Osteoblast (primary cell): ENCODE data around the gene KRTAP10-4. TPM values are rescaled to one million over a fixed set of nuclear protein-coding genes. Genes with fewer than 3 reads are reported as not detected.

Experiments
- DNase-seq: peaks from one replicate; pipeline ENCODE4 v3.0.0; 2011; ENCODE audit warnings: low spot score, mixed read lengths; ENCODE audit not compliant: insufficient read length; ENCODE audit errors: missing footprints
- H2AFZ ChIP-seq: 2 replicates; pipeline ENCODE4 v1.6.0; 2011; ENCODE audit warnings: mild to moderate bottlenecking, low read length
- H3K27ac ChIP-seq: 2 replicates; pipeline ENCODE4 v1.5.1; 2011; ENCODE audit warnings: mild to moderate bottlenecking, low read depth, low read length, moderate library complexity
- H3K27me3 ChIP-seq: 2 replicates; pipeline ENCODE4 v1.6.0; 2012; ENCODE audit warnings: mild to moderate bottlenecking, control low read depth, inconsistent platforms, low read length, moderate library complexity; ENCODE audit not compliant: insufficient read depth
- H3K36me3 ChIP-seq: 2 replicates; pipeline ENCODE4 v1.5.1; 2011; ENCODE audit warnings: mild to moderate bottlenecking, low read length, control low read depth, moderate library complexity; ENCODE audit not compliant: insufficient read depth
- H3K4me1 ChIP-seq: 2 replicates; pipeline ENCODE4 v1.5.1; 2011; ENCODE audit warnings: mild to moderate bottlenecking, low read length, control low read depth, moderate library complexity; ENCODE audit not compliant: insufficient read depth
- H3K4me2 ChIP-seq: 2 replicates; pipeline ENCODE4 v1.6.0; 2011; ENCODE audit warnings: mild to moderate bottlenecking, low read length; ENCODE audit not compliant: insufficient read depth
- H3K4me3 ChIP-seq: fragments of 200-600 bp; sonication (generic); 3 replicates; pipeline ENCODE4 v1.5.1; 2012; ENCODE audit warnings: mild to moderate bottlenecking, low read length, inconsistent platforms; ENCODE audit not compliant: insufficient read depth
- H3K79me2 ChIP-seq: 2 replicates; pipeline ENCODE4 v1.6.0; 2012; ENCODE audit warnings: mild to moderate bottlenecking, low read length, control low read depth, inconsistent platforms; ENCODE audit not compliant: insufficient read depth
- H3K9me3 ChIP-seq: 2 replicates; pipeline ENCODE4 v1.5.1; 2011; ENCODE audit warnings: low read depth, low read length, control low read depth
- H4K20me1 ChIP-seq: 2 replicates; pipeline ENCODE4 v1.6.0; 2012; ENCODE audit warnings: mild to moderate bottlenecking, low read length, control low read depth; ENCODE audit not compliant: insufficient read depth
- total RNA-seq: library from RNA; depleted of rRNA; stranded (reverse); fragments of >200 nt; gene quantifications from 2 replicates; pipeline ENCODE4 v1.2.3, GENCODE V29; 2012
- TF ChIP-seq, protein P1 (sequence below): IDR thresholded peaks from 2 replicates; pipeline ENCODE4 v1.5.1; 2011; ENCODE audit warnings: mild to moderate bottlenecking, low read depth, low read length, moderate library complexity; ENCODE audit errors: extremely low read depth

KRTAP10-4 gene
- total RNA-seq, 1 donor: not detected

DNA sequence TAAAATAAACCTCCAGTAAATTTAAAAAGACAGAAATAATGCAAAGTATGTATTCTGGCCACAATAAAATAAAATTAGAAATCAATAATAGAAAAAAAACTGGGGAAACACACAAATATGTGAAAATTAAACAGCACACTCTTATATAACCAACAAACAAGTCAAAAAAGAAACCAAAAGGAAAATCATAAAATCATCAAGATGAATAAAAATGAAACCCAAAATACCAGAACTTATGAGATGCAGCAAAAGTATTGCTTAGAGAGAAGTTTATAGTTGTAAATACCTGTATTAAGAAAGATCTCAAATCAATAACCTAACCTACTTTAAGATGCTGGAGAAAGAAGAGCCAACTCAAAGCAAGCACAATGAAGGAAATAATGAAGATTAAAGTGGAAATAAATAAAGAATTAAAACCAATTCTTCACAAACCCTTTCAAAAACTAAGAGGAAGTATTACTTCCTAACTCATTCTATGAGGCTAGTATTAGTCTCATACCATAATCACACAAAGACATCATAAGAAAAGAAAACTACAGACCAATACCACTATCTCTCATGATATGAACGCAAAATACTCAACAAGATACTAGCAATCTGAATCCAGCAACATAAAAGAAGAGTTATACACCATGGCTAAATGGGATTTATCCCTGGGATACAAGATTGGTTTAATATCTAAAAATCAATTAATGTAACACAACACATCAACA, 8.5 kb upstream of the KRTAP10-4 start:
- no peak for DNase-seq
- no peak overlapping the region for H3K27ac ChIP-seq
- H4K20me1 ChIP-seq: no peaks in the 10 kb centered on the region
- no peaks in the 10 kb centered on the region for H3K36me3 ChIP-seq
- TF ChIP-seq, protein P1, sequence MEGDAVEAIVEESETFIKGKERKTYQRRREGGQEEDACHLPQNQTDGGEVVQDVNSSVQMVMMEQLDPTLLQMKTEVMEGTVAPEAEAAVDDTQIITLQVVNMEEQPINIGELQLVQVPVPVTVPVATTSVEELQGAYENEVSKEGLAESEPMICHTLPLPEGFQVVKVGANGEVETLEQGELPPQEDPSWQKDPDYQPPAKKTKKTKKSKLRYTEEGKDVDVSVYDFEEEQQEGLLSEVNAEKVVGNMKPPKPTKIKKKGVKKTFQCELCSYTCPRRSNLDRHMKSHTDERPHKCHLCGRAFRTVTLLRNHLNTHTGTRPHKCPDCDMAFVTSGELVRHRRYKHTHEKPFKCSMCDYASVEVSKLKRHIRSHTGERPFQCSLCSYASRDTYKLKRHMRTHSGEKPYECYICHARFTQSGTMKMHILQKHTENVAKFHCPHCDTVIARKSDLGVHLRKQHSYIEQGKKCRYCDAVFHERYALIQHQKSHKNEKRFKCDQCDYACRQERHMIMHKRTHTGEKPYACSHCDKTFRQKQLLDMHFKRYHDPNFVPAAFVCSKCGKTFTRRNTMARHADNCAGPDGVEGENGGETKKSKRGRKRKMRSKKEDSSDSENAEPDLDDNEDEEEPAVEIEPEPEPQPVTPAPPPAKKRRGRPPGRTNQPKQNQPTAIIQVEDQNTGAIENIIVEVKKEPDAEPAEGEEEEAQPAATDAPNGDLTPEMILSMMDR: no peak
- no peaks in the 10 kb centered on the region for H3K9me3 ChIP-seq
- H3K4me3 ChIP-seq: no peak overlapping the region
- no peaks in the 10 kb centered on the region for H3K4me1 ChIP-seq
- H3K4me2 ChIP-seq: no peak overlapping the region
- no peak overlapping the region for H2AFZ ChIP-seq
- H3K27me3 ChIP-seq: no peaks in the 10 kb centered on the region
- no peaks in the 10 kb centered on the region for H3K79me2 ChIP-seq

DNA sequence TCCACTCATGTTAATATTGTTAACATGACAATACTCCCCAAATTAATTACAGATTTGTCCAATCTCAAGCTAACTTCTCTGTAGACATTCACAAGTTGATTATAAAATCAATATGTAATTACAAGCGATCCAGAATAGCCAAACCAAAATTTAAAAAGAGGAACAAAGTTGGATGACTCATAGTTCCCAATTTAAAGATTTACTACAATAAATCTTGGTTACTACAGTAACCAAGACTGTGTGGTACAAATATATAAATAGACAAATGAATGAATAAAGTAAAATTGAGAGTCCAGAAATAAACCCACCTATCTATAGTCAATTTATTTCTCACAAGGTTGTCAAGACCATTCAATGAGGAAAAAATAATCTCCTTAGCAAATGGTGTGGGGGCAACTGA, 7.1 kb upstream of the KRTAP10-4 start:
- H2AFZ ChIP-seq: no peak overlapping the region
- H3K4me3 ChIP-seq: no peak overlapping the region
- H3K79me2 ChIP-seq: no peaks in the 10 kb centered on the region
- H3K27ac ChIP-seq: no peak overlapping the region
- peaks cover 4% of the 10 kb centered on the region for H3K27me3 ChIP-seq
- TF ChIP-seq, protein P1: no peak
- no peak for DNase-seq
- H3K4me2 ChIP-seq: no peak overlapping the region
- H3K4me1 ChIP-seq: no peaks in the 10 kb centered on the region
- H4K20me1 ChIP-seq: no peaks in the 10 kb centered on the region
- no peaks in the 10 kb centered on the region for H3K36me3 ChIP-seq
- peaks cover 2% of the 10 kb centered on the region for H3K9me3 ChIP-seq

DNA sequence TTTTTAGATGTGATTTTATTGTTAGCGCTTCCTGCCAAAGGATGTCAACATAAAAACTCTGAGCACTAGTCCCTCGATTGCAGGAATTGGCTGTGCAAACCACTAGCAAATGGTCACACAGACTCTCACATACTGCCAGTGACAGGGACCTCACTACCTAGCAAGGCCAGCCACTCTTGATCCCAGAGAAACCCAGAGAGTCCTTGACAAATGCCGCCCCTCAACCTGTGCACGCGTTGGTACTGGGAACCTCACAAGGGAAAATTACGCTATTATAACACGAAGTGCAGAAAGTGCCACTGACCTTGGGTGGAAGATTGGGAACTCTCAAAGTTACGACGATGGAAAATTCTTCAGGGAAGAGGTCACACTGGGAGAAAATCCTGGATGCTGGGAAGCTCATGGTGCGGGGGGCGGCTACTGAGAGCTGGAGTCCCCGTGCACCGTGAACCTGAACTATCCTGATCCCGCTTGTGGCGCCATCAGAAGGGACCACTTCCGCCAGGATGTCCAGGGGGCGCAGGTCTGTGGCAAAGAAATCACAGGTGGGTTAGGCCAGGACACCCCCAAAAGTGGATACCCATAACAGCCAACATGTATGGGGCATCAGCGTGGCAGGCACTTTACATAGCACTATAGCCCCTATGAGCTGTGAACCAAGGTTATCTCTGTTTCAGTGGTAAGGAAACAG, 5.9 kb upstream of the KRTAP10-4 start:
- no peak overlapping the region for H3K4me3 ChIP-seq
- TF ChIP-seq, protein P1: no peak
- DNase-seq: no peak
- H4K20me1 ChIP-seq: no peaks in the 10 kb centered on the region
- no peak overlapping the region for H3K27ac ChIP-seq
- H3K36me3 ChIP-seq: no peaks in the 10 kb centered on the region
- H3K27me3 ChIP-seq: peaks cover 13% of the 10 kb centered on the region
- H3K4me2 ChIP-seq: no peak overlapping the region
- H2AFZ ChIP-seq: no peak overlapping the region
- peaks cover 3% of the 10 kb centered on the region for H3K9me3 ChIP-seq
- no peaks in the 10 kb centered on the region for H3K79me2 ChIP-seq
- H3K4me1 ChIP-seq: no peaks in the 10 kb centered on the region

DNA sequence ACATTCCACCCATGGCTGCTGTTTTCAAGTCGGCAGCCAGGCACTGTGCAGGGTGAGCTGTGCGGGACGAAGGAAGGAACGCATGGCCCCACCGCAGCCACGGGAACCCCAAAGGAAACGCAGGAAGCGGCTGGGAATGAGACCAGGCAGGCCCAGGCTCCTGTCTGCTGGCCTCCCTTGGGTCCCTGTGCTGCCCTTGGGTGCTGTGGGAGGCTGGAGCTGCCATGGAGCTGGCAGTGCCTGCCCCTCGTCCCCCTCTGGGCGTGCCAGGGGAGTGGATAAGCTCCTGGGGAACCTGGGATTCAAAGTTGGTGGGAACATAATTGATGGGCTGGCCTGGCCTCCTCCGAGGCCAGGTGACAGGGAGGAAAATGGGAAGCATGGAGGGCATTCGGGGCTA, 5.3 kb upstream of the KRTAP10-4 start:
- Histone ChIP-seq H3K9me3 (peaks cover 3% of the 10 kb centered on the region), H2AFZ (no peak overlapping the region), H3K36me3 (no peaks in the 10 kb centered on the region), H3K4me3 (no peak overlapping the region), H4K20me1 (no peaks in the 10 kb centered on the region), H3K4me1 (no peaks in the 10 kb centered on the region), H3K79me2 (no peaks in the 10 kb centered on the region), H3K27me3 (peaks cover 14% of the 10 kb centered on the region), H3K27ac (no peak overlapping the region), H3K4me2 (no peak overlapping the region)
- DNase-seq: no peak
- TF ChIP-seq, protein P1: no peak
